MM.1S (cell line): ENCODE data around the gene ALB.
"Not testable (repeated sequence)": the region's sequence is repeated elsewhere in the genome, so short reads cannot be mapped to it uniquely, and the experiment has no call there.

ENCODE experiments used
- DNase-seq: peaks from one replicate; pipeline ENCODE4 v3.0.0-alpha.2; 2015
- H2AFZ ChIP-seq: fragments of 300-600 bp; sonication (generic); 2 replicates; pipeline ENCODE4 v1.6.0; 2016; ENCODE audit warnings: antibody characterized with exemption, low read length
- H3F3A ChIP-seq: fragments of 300-600 bp; sonication (generic); 2 replicates; pipeline ENCODE4 v1.6.1; 2016; ENCODE audit warnings: mild to moderate bottlenecking, antibody characterized with exemption, low read length, moderate library complexity, mixed read lengths; ENCODE audit not compliant: insufficient read depth
- H3K27ac ChIP-seq: fragments of 300-600 bp; sonication (generic); 2 replicates; pipeline ENCODE4 v1.5.1; 2016; ENCODE audit warnings: mild to moderate bottlenecking, low read length
- H3K27me3 ChIP-seq: fragments of 300-600 bp; sonication (generic); replicated peaks from 2 replicates; pipeline ENCODE4 v1.6.0; 2016; ENCODE audit warnings: low read length; ENCODE audit not compliant: insufficient read depth
- H3K36me3 ChIP-seq: fragments of 300-600 bp; sonication (generic); replicated peaks from 2 replicates; pipeline ENCODE4 v1.6.1; 2016; ENCODE audit warnings: mild to moderate bottlenecking, low read length, mixed read lengths; ENCODE audit not compliant: insufficient read depth
- H3K4me1 ChIP-seq: fragments of 300-600 bp; sonication (generic); 2 replicates; pipeline ENCODE4 v1.6.1; 2016; ENCODE audit warnings: low read length, mixed read lengths
- H3K4me2 ChIP-seq: fragments of 300-600 bp; sonication (generic); 2 replicates; pipeline ENCODE4 v1.6.0; 2016; ENCODE audit warnings: low read depth, low read length
- H3K4me3 ChIP-seq: fragments of 300-600 bp; sonication (generic); 2 replicates; pipeline ENCODE4 v1.5.1; 2016; ENCODE audit warnings: low read length, mixed read lengths
- H3K79me2 ChIP-seq: fragments of 300-600 bp; sonication (generic); 2 replicates; pipeline ENCODE4 v1.6.1; 2016; ENCODE audit warnings: mixed run types, low read length, mixed read lengths
- H3K9ac ChIP-seq: fragments of 300-600 bp; sonication (generic); 2 replicates; pipeline ENCODE4 v1.6.1; 2016; ENCODE audit warnings: low read length, mixed read lengths
- H3K9me2 ChIP-seq: fragments of 300-600 bp; sonication (generic); replicated peaks from 2 replicates; pipeline ENCODE4 v1.6.1; 2016; ENCODE audit warnings: mild to moderate bottlenecking, low read length, mixed read lengths; ENCODE audit not compliant: insufficient read depth
- H3K9me3 ChIP-seq: fragments of 300-600 bp; sonication (generic); replicated peaks from 2 replicates; pipeline ENCODE4 v1.6.1; 2016; ENCODE audit warnings: mild to moderate bottlenecking, low read length, mixed read lengths; ENCODE audit not compliant: insufficient read depth
- H4K20me1 ChIP-seq: fragments of 300-600 bp; sonication (generic); 2 replicates; pipeline ENCODE4 v1.6.1; 2016; ENCODE audit warnings: mild to moderate bottlenecking, low read length, moderate library complexity, mixed read lengths; ENCODE audit not compliant: insufficient read depth
- EZH2 ChIP-seq: fragments of 300-600 bp; sonication (generic); optimal IDR thresholded peaks from 2 replicates; pipeline ENCODE3; 2017; ENCODE audit warnings: low read depth, mild to moderate bottlenecking, antibody characterized with exemption, low read length, mixed read lengths
- EZH2phosphoT487 ChIP-seq: fragments of 300-600 bp; sonication (generic); IDR thresholded peaks from 2 replicates; pipeline ENCODE4 v1.6.1; 2018; ENCODE audit warnings: antibody characterized with exemption, low read length
- TF ChIP-seq, protein P1 (sequence below): fragments of 300-600 bp; sonication (generic); IDR thresholded peaks from 2 replicates; pipeline ENCODE4 v1.5.1; 2016; ENCODE audit warnings: antibody characterized with exemption, low read length, mixed read lengths

The ALB gene

DNA sequence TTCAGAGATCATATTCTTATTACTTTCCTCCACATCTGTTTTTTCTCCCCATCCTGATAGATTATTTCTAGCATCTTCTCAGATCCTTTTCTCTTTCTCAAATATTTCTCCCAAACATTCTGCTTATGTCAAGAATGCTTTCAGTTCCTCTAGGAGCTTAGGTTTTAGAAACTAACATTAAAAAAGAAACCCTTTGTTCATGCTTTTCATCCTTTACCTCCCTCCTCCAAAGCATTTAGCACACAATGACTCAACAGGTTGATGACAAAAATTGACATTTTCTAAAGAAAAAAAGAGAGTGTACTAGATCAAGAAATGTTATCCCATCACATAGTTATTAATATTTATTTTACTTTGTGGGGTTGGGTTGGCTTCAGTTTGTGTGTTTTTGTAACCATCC lies 16.5 kb upstream of the ALB start:
- H3K4me3 ChIP-seq = no peak overlapping the region
- H3K27me3 ChIP-seq = no peaks in the 10 kb centered on the region
- H4K20me1 ChIP-seq = no peaks in the 10 kb centered on the region
- no peak overlapping the region for H3K27ac ChIP-seq
- no peaks in the 10 kb centered on the region for H3K4me1 ChIP-seq
- TF ChIP-seq EZH2 (no peak), EZH2phosphoT487 (no peak)
- TF ChIP-seq, protein P1, sequence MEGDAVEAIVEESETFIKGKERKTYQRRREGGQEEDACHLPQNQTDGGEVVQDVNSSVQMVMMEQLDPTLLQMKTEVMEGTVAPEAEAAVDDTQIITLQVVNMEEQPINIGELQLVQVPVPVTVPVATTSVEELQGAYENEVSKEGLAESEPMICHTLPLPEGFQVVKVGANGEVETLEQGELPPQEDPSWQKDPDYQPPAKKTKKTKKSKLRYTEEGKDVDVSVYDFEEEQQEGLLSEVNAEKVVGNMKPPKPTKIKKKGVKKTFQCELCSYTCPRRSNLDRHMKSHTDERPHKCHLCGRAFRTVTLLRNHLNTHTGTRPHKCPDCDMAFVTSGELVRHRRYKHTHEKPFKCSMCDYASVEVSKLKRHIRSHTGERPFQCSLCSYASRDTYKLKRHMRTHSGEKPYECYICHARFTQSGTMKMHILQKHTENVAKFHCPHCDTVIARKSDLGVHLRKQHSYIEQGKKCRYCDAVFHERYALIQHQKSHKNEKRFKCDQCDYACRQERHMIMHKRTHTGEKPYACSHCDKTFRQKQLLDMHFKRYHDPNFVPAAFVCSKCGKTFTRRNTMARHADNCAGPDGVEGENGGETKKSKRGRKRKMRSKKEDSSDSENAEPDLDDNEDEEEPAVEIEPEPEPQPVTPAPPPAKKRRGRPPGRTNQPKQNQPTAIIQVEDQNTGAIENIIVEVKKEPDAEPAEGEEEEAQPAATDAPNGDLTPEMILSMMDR = no peak
- no peak overlapping the region for H3K9ac ChIP-seq
- no peak overlapping the region; the same call in 1 of the 2 replicates for H3K4me2 ChIP-seq
- no peaks in the 10 kb centered on the region for H3K9me3 ChIP-seq
- no peaks in the 10 kb centered on the region for H3F3A ChIP-seq
- H3K9me2 ChIP-seq = no peaks in the 10 kb centered on the region
- H3K79me2 ChIP-seq = no peaks in the 10 kb centered on the region
- H2AFZ ChIP-seq = no peak overlapping the region
- no peaks in the 10 kb centered on the region for H3K36me3 ChIP-seq
- DNase-seq = no peak

DNA sequence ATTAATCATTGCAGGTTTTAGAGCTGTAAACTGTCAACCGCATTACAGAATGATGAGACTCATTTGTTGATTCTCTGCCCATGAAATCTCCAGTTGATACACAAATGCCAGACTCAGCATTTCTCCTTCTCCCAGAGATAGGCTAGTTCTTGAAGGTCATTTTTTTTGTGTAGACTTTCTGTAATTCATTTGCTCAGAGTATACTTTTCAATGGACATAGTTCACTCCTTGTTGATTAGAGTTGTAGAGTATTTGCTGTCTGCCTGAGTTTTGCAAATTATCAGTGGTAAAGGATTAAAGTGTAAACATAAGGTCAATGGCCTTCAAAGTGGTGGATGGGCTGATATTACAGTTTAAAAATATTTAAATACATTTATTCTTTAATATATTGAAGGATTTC lies 15.2 kb upstream of the ALB start:
- H3K36me3 ChIP-seq = no peaks in the 10 kb centered on the region
- no peak overlapping the region for H3K4me3 ChIP-seq
- no peak overlapping the region for H2AFZ ChIP-seq
- no peaks in the 10 kb centered on the region for H3K9me3 ChIP-seq
- no peaks in the 10 kb centered on the region for H3K4me1 ChIP-seq
- no peaks in the 10 kb centered on the region for H4K20me1 ChIP-seq
- H3K9me2 ChIP-seq = no peaks in the 10 kb centered on the region
- TF ChIP-seq EZH2phosphoT487 = no peak
- no peak for TF ChIP-seq EZH2
- TF ChIP-seq, protein P1 = no peak
- H3K27ac ChIP-seq = no peak overlapping the region
- no peak for DNase-seq
- no peaks in the 10 kb centered on the region for H3K79me2 ChIP-seq
- H3K9ac ChIP-seq = no peak overlapping the region
- H3K27me3 ChIP-seq = no peaks in the 10 kb centered on the region
- H3K4me2 ChIP-seq = no peak overlapping the region
- H3F3A ChIP-seq = no peaks in the 10 kb centered on the region

DNA sequence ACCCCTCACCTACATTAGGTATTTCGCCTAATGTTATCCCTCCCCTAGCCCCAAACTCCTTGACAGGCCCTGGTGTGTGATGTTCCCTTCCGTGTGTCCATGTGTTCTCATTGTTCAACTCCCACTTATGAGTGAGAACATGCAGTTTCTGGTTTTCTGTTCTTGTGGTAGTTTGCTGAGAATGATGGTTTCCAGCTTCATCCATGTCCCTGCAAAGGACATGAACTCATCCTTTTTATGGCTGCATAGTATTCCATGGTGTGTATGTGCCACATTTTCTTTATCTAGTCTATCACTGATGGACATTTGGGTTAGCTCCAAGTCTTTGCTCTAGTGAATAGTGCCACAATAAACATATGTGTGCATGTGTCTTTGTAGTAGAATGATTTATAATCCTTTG lies 14.4 kb upstream of the ALB start:
- DNase-seq, H3K9me2 ChIP-seq, H4K20me1 ChIP-seq, H3K4me3 ChIP-seq, H3K4me2 ChIP-seq, H3K4me1 ChIP-seq, H3K79me2 ChIP-seq, H3K36me3 ChIP-seq, H3K9me3 ChIP-seq, H3F3A ChIP-seq, H2AFZ ChIP-seq, H3K27me3 ChIP-seq, H3K9ac ChIP-seq, H3K27ac ChIP-seq: not testable (repeated sequence)

DNA sequence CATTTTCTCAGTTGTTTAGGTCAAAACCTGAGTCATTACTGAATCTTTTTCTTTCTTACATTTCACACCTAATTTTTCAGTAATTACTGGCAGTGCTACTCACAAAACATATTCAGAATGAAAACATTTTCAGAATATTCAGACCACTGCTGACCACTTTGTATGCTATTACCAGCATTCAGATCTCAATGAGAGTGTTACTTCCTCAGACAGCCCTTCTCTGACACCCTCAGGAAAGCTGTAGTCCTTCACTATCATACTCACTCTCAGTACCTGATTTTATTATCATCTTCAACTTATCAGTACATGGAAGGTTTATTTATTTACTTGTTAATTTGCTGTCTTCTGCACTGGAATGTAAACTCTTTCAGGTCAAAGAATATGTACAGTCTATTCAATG lies 12.3 kb upstream of the ALB start:
- Histone ChIP-seq H3K9me2 (no peaks in the 10 kb centered on the region), H3K27ac (no peak overlapping the region), H4K20me1 (no peaks in the 10 kb centered on the region), H3K4me2 (no peak overlapping the region), H3K79me2 (no peaks in the 10 kb centered on the region), H2AFZ (no peak overlapping the region), H3K9ac (no peak overlapping the region), H3F3A (no peaks in the 10 kb centered on the region), H3K36me3 (no peaks in the 10 kb centered on the region), H3K4me3 (no peak overlapping the region), H3K4me1 (no peaks in the 10 kb centered on the region), H3K27me3 (no peaks in the 10 kb centered on the region), H3K9me3 (no peaks in the 10 kb centered on the region)
- TF ChIP-seq EZH2phosphoT487 (no peak), EZH2 (no peak)
- TF ChIP-seq, protein P1 = no peak
- DNase-seq = no peak
